ENCODE measurements around the gene TMEM120B.
"Not testable (repeated sequence)": the region's sequence is repeated elsewhere in the genome, so short reads cannot be mapped to it uniquely, and the experiment has no call there.

TMEM120B gene

GRCh38 chr12:121776190-121777098, 63.9 kb downstream of the TMEM120B start:
- peak; percentile 75 to 91 (median 80) for DNase-seq

GRCh38 chr12:121778567-121779421, 66.2 kb downstream of the TMEM120B start:
- no peak for DNase-seq

GRCh38 chr12:121779422-121779895, 66.9 kb downstream of the TMEM120B start:
- DNase-seq = no peak

- no peak for DNase-seq
These were observed 67.9 kb downstream of the TMEM120B start for GRCh38 chr12:121780429-121780828.

- no peak for DNase-seq
These were observed 69.0 kb downstream of the TMEM120B start for GRCh38 chr12:121781484-121781997.

- DNase-seq = peak in 2 of 5 donors; percentile 40 to 46
These were observed 69.7 kb downstream of the TMEM120B start for GRCh38 chr12:121781998-121782979.

GRCh38 chr12:121783766-121784165, 71.2 kb downstream of the TMEM120B start:
- DNase-seq = no peak

- DNase-seq = no peak
These were observed 71.9 kb downstream of the TMEM120B start for GRCh38 chr12:121784460-121784859.

- DNase-seq = peak in 2 of 5 donors; percentile 51 to 56
These were observed 73.9 kb downstream of the TMEM120B start for GRCh38 chr12:121786440-121786825.

- peak in 3 of 5 donors; percentile 33 to 73 (median 46) for DNase-seq
These were observed 74.8 kb downstream of the TMEM120B start for GRCh38 chr12:121787063-121788025.

- no peak for DNase-seq
These were observed 75.7 kb downstream of the TMEM120B start for GRCh38 chr12:121788176-121788818.

- DNase-seq = peak in 2 of 5 donors; percentile 53 to 68
These were observed 76.8 kb downstream of the TMEM120B start for GRCh38 chr12:121789233-121789781.

GRCh38 chr12:121789800-121790728, 77.5 kb downstream of the TMEM120B start:
- DNase-seq = peak; percentile 91 to 97 (median 93)

- not testable (repeated sequence) for DNase-seq
These were observed 78.2 kb downstream of the TMEM120B start for GRCh38 chr12:121790785-121791184.

- DNase-seq = peak in 2 of 5 donors; percentile 37 to 42
These were observed 79.4 kb downstream of the TMEM120B start for GRCh38 chr12:121791671-121792551.

- DNase-seq = peak in 3 of 5 donors; percentile 48 to 71 (median 56)
These were observed 80.3 kb downstream of the TMEM120B start for GRCh38 chr12:121792607-121793439.
